ENCODE measurements around the gene TEAD1.
A peak's percentile ranks its signal among the peaks of the same experiment; 100 is the strongest.

TEAD1 gene

DNA sequence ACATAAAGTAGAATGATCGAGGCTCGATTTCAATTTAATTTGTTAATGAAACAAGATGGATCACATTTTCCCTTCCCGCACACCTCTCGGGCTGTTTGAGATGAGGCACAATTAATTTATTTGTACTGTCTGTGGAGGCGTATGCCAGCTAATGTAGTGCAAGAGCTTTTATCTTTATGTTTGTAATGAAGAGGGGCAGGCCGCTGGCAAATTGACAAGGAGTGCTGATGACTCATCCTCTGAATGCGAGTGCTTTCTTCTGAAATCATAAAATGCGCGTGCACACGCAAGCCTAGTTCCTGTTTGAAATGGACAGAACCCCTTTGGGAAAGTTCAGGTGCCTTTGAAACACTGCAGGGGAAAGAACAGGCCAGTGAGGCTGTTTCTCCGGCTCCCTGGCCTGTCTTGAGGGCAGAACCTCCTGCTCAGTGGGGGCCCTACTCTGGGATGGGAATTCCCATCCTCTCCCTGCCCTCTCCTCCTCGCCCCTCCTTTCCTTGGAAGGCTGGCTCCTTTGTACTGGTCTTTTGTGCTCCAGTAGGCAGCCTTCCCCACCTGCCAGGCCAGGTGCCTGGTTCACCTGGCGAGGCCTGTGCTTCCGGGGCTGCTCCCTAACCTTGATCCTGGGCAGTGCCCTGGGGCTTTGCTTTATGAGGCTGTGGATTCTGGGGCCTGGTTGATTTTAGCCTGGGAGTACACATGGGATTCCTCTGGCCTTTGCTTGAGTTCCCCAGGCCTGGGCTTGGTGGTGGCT is 50.3 kb downstream of the TEAD1 start:
- TF ChIP-seq, protein P1, sequence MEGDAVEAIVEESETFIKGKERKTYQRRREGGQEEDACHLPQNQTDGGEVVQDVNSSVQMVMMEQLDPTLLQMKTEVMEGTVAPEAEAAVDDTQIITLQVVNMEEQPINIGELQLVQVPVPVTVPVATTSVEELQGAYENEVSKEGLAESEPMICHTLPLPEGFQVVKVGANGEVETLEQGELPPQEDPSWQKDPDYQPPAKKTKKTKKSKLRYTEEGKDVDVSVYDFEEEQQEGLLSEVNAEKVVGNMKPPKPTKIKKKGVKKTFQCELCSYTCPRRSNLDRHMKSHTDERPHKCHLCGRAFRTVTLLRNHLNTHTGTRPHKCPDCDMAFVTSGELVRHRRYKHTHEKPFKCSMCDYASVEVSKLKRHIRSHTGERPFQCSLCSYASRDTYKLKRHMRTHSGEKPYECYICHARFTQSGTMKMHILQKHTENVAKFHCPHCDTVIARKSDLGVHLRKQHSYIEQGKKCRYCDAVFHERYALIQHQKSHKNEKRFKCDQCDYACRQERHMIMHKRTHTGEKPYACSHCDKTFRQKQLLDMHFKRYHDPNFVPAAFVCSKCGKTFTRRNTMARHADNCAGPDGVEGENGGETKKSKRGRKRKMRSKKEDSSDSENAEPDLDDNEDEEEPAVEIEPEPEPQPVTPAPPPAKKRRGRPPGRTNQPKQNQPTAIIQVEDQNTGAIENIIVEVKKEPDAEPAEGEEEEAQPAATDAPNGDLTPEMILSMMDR (IDR thresholded peaks at IDR 0.05; ENCODE audit: low read depth, low read length, missing control alignments) = no peak
- DNase-seq (ENCODE audit: low read depth) = peak; percentile 81
- in situ Hi-C loops (cut with HindIII; ENCODE audit: low sequenced_read_pairs) = no loop called here
- no peak overlapping the region for H3K4me3 ChIP-seq (ENCODE audit: low read depth, low read length)

DNA sequence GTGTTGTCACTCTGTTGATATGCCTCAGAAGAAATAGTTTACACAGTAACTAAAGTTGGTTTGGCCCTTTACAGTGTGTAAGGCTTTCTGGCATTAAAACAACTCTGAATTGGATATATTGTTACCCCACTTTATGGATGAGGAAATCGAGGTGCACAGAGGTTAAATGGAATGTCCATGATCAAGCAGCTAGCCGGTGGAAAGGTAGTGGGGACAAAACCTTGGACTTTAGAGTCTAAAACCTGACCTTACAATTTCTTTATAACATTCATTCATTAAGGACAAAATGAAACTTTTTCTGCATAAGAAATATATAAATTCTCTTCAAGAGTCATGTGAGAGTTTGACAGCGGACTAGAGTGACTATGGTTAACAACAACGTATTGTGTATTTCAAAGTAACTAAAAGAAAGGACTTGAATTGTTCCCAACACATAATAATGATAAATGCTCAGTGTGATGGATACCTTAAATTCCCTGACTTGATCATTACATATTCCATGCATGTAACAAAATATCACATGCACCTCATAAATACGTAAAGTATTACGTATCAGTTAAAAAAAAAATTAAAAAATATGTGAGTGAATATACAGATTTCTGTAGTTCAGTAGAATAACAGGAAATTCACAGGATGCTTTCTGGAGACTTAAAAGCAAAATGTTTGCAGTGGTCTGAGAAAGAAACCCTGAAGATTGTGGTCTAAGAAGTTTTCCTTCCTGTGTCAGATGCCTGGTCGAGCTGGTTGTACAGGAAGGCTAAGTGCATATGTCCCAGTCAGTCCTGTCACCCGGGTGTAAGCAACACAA is 51.0 kb downstream of the TEAD1 start:
- H3K4me3 ChIP-seq (ENCODE audit: low read depth, low read length) = no peak overlapping the region
- no peak for DNase-seq (ENCODE audit: low read depth)
- TF ChIP-seq, protein P1 (IDR thresholded peaks at IDR 0.05; ENCODE audit: low read depth, low read length, missing control alignments) = no peak
- in situ Hi-C loops (cut with HindIII; ENCODE audit: low sequenced_read_pairs) = no loop called here

DNA sequence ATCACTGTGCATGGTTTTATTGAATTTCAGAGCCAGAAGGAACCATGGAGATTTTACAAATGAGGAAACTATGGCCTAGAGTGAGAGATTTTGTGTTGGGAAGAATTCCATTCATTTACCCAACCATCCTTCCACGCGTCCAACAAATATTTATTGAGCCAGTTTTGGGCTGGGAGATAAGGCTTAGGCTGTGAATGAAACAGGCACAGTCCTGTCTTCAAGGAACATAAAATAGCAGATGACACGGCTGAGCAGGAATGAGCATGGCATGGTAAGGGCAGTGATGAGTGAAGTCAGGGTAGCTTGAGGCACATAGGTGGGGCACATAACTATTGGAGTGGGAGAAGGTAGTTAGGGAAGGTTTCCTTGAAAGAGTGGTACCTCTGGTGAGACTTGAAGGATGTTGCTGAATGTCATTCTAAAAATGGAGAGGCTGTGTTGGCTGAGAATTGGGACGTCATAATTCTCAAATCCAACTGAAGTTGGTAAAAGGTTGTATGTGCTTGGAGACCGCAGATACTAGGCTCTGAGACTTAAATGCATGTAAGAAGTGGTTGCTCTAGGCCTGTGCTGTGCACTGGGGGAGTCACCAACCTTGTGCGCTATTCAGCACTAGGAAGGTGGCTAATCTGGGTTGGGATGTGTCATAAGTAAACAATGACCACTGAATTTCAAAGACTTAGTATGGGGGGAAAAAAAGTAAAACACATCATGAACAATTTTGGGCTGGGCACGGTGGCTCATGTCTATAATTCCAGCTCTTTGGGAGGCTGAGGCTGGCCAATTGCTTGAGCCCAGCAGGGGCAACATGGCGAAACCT is 51.9 kb downstream of the TEAD1 start:
- in situ Hi-C loops (cut with HindIII; ENCODE audit: low sequenced_read_pairs) = no loop called here
- DNase-seq (ENCODE audit: low read depth) = no peak
- TF ChIP-seq, protein P1 (IDR thresholded peaks at IDR 0.05; ENCODE audit: low read depth, low read length, missing control alignments) = no peak
- no peak overlapping the region for H3K4me3 ChIP-seq (ENCODE audit: low read depth, low read length)

DNA sequence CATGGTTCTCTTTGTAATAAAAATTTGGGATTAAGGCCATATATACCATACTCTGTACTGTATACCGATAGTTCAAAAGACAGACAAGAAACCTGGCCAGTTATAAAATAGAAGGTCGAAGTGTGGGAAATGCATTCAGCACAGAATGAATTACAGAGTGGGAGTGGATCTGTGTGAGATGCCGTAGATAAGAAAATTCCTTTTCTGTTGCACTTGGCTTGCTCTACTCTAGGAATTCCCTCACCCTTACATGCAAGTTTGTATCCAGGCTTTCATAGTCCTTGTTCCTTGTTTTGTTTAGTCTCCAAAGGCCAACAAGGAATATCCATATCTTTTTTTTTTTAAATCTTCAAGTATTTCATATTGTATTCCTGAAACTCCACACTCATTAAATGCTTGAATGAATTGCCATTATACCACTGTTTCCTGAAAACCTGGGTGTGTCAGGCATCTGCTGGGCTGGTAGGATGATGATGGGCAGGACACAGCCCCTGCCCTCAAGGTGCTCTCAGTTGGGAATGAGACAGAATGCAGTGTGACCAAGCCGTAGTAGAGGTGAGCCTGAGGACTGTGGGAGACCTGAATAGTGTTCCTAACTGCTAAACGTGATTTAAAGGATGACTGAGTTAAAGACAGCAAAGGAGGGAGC is 53.5 kb downstream of the TEAD1 start:
- in situ Hi-C loops (cut with HindIII; ENCODE audit: low sequenced_read_pairs) = no loop called here
- DNase-seq (ENCODE audit: low read depth) = peak; percentile 40

DNA sequence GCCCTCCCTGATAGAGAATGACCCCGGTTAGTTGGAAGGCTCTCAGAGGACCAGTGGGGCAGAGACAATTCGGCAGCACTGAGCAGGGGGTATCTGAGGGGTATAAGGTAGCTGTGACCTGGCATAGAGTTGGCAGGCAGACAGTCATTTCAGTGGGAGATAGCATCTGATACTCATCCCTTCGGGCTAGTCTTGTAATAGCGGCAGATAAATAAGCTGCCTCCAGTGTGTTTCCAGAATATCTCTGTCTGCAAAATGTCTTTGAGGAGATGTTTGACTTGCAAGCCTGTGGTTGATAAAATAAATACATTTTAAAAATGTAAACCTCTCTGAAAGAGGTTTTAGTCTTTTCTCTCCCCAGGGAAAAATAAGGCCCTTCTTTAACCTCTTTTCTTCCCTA is 54.2 kb downstream of the TEAD1 start:
- H3K4me3 ChIP-seq (ENCODE audit: low read depth, low read length) = no peak overlapping the region
- TF ChIP-seq, protein P1 (IDR thresholded peaks at IDR 0.05; ENCODE audit: low read depth, low read length, missing control alignments) = no peak
- DNase-seq (ENCODE audit: low read depth) = no peak
- in situ Hi-C loops (cut with HindIII; ENCODE audit: low sequenced_read_pairs) = no loop called here

More for the DNA sequence above, 53.5 kb downstream of the TEAD1 start:
- TF ChIP-seq, protein P1 (IDR thresholded peaks at IDR 0.05; ENCODE audit: low read depth, low read length, missing control alignments) = no peak
- no peak overlapping the region for H3K4me3 ChIP-seq (ENCODE audit: low read depth, low read length)

DNA sequence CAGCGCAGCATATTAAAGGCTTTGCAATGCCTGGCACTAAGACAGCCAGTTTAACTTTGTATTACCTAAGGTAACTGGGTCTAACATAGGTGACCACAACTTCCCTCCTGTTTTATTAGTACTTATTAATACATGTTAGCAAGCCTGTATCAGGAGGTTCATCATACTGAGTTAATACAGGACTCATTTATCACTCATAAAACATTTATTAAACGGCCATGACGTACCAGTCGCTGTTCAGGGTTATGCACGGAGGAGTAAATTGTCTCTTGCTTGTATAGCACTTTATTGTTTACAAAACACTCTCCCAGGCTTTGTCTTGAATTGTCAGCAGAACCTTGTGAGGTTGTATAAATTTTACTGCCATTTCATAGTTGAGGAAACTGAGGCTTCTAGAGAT is 55.7 kb downstream of the TEAD1 start:
- TF ChIP-seq, protein P1 (IDR thresholded peaks at IDR 0.05; ENCODE audit: low read depth, low read length, missing control alignments) = no peak
- in situ Hi-C loops (cut with HindIII; ENCODE audit: low sequenced_read_pairs) = no loop called here
- no peak for DNase-seq (ENCODE audit: low read depth)
- H3K4me3 ChIP-seq (ENCODE audit: low read depth, low read length) = no peak overlapping the region

All from astrocyte of the cerebellum (primary cell).